ENCODE measurements around the gene ETS1.

DNA sequence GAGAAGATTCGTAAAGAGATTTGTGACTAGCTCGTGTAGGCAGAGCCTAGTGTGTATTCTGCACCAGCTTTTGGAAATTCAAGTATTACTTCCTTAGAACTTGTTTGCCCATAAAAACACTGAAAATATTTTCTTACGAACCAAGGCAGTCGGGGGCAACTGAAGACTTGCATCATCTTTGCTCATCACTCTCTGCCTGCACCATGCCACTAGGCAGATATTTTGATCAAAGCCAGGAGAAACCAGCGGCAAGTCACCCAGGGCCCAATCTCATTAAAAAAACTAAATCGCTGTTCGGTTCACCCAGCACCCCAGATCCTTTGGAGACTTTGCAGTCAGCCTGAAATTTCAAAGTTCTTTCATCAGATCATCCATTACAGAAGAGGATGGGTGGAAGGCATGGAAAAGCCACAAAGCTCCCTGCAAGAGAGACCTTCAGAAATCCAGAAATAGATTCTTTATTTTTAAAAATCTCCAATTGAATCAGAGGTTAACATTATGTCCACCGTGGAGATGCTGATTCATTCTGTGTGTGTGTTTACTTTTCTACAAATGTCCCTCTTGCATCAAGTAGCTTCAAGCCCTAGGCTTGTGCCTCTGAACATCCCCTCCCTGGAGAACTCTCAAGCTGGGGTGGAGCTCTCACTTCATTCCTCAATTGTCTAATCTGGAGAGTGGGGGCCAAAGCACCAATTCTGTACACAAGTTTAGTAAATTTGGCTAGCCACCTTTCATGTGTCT, 78.4 kb downstream of the ETS1 start:
- TF ChIP-seq POLR2AphosphoS5 (IDR thresholded peaks at IDR 0.05) (no peak), POLR2A (IDR thresholded peaks at IDR 0.05) (no peak)
- TF ChIP-seq, protein P1, sequence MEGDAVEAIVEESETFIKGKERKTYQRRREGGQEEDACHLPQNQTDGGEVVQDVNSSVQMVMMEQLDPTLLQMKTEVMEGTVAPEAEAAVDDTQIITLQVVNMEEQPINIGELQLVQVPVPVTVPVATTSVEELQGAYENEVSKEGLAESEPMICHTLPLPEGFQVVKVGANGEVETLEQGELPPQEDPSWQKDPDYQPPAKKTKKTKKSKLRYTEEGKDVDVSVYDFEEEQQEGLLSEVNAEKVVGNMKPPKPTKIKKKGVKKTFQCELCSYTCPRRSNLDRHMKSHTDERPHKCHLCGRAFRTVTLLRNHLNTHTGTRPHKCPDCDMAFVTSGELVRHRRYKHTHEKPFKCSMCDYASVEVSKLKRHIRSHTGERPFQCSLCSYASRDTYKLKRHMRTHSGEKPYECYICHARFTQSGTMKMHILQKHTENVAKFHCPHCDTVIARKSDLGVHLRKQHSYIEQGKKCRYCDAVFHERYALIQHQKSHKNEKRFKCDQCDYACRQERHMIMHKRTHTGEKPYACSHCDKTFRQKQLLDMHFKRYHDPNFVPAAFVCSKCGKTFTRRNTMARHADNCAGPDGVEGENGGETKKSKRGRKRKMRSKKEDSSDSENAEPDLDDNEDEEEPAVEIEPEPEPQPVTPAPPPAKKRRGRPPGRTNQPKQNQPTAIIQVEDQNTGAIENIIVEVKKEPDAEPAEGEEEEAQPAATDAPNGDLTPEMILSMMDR (IDR thresholded peaks at IDR 0.05) = no peak

All from prostate gland (tissue), 2 donors.